B cell (primary cell): ENCODE results near the gene ADAD1. TPM values are rescaled to one million over a fixed set of nuclear protein-coding genes. Genes with fewer than 3 reads are reported as not detected.
"Not testable (repeated sequence)": the region's sequence is repeated elsewhere in the genome, so short reads cannot be mapped to it uniquely, and the experiment has no call there.

Experiments used
- ATAC-seq: fragments of 200-7000 bp; cut with Tn5 transposase; one replicate; pipeline ENCODE4 v1.10.0; 2021; ENCODE audit warnings: low read depth, mild to moderate bottlenecking, moderate number of reproducible peaks, moderate library complexity
- CTCF ChIA-PET: fragments of 350-600 bp; sonication (Branson Sonifier 250); formaldehyde crosslinking; loops from one replicate; lab custom pipeline; 2021; ENCODE audit warnings: antibody characterized with exemption, inconsistent platforms; lab: Charles Lee
- POLR2A ChIA-PET: fragments of 350-600 bp; sonication (Branson Sonifier 250); formaldehyde crosslinking; loops from one replicate; lab custom pipeline; 2021; ENCODE audit warnings: antibody characterized with exemption; lab: Charles Lee
- DNase-seq: peaks from one replicate; pipeline ENCODE4 v3.0.0; 2013
- H2AFZ ChIP-seq: 2 replicates; pipeline ENCODE4 v1.6.1; 2012; ENCODE audit warnings: mild to moderate bottlenecking, low read depth, low read length; ENCODE audit not compliant: insufficient read depth, poor library complexity, severe bottlenecking
- H3K27ac ChIP-seq, 2 donors: 1 replicate in 1 of 2; 2 replicates in 1 of 2; pipeline ENCODE4 v1.5.1; 2012 to 2013; ENCODE audit warnings: low read length in 2 of 2, mild to moderate bottlenecking in 2 of 2, moderate library complexity in 1 of 2
- H3K27me3 ChIP-seq, 4 experiments: fragments of 200-600 bp in 1 of 4; sonication (generic) in 1 of 4; replicated peaks in 1 of 4; 1 replicate in 2 of 4; 2 replicates in 2 of 4; pipeline versions ENCODE4 v1.6.1 to v1.7.0; 2013 to 2016; ENCODE audit warnings: low read length in 3 of 4, mild to moderate bottlenecking in 2 of 4, mixed read lengths in 1 of 4, moderate library complexity in 1 of 4; ENCODE audit not compliant: insufficient read depth in 4 of 4, control insufficient read depth in 3 of 4; ENCODE audit errors: control extremely low read depth in 1 of 4
- H3K36me3 ChIP-seq, 2 experiments: replicated peaks in 1 of 2; 1 replicate in 1 of 2; 2 replicates in 1 of 2; pipeline versions ENCODE4 v1.6.1 to v1.7.1; 2013; ENCODE audit warnings: low read length in 1 of 2; ENCODE audit not compliant: insufficient read depth in 2 of 2, control insufficient read depth in 1 of 2; ENCODE audit errors: control extremely low read depth in 1 of 2, extremely low read depth in 1 of 2
- H3K4me1 ChIP-seq, 2 donors: fragments of 200-600 bp in 1 of 2; sonication (generic) in 1 of 2; 1 replicate in 1 of 2; 2 replicates in 1 of 2; pipeline versions ENCODE4 v1.5.1 to v1.6.1; 2013 to 2017; ENCODE audit warnings: low read length in 2 of 2; ENCODE audit not compliant: control insufficient read depth in 2 of 2, insufficient read depth in 2 of 2
- H3K4me2 ChIP-seq: replicated peaks from 2 replicates; pipeline ENCODE3; 2012; ENCODE audit warnings: mild to moderate bottlenecking, low read depth, low read length; ENCODE audit not compliant: poor library complexity, severe bottlenecking
- H3K4me3 ChIP-seq, 5 experiments: fragments of 200-600 bp in 1 of 5; sonication (generic) in 1 of 5; 1 replicate in 3 of 5; 2 replicates in 2 of 5; pipeline versions ENCODE4 v1.5.1 to v1.7.0; 2011 to 2016; ENCODE audit warnings: low read length in 4 of 5, mild to moderate bottlenecking in 4 of 5, low read depth in 2 of 5, control low read depth in 1 of 5, moderate library complexity in 1 of 5; ENCODE audit not compliant: insufficient read depth in 1 of 5; ENCODE audit errors: control extremely low read depth in 1 of 5, extremely low read depth in 1 of 5
- H3K79me2 ChIP-seq: fragments of 200-600 bp; sonication (generic); one replicate; pipeline ENCODE4 v1.6.0; 2016; ENCODE audit warnings: low read length; ENCODE audit not compliant: control insufficient read depth, insufficient read depth
- H3K9ac ChIP-seq: fragments of 200-600 bp; sonication (generic); 2 replicates; pipeline ENCODE4 v1.6.1; 2017; ENCODE audit warnings: mild to moderate bottlenecking, low read length, moderate library complexity
- H3K9me3 ChIP-seq, 3 donors: one replicate each; pipeline versions ENCODE4 v1.6.1 to v1.7.1; 2013; ENCODE audit warnings: low read length in 2 of 3; ENCODE audit not compliant: control insufficient read depth in 2 of 3, insufficient read depth in 1 of 3; ENCODE audit errors: control extremely low read depth in 1 of 3
- H4K20me1 ChIP-seq: 2 replicates; pipeline ENCODE4 v1.6.0; 2012; ENCODE audit warnings: mild to moderate bottlenecking, low read length; ENCODE audit not compliant: insufficient read depth, control insufficient read depth, poor library complexity, severe bottlenecking
- H3K27ac Mint-ChIP-seq: one replicate; pipeline ENCODE4 v1.8.0; 2021; ENCODE audit warnings: mixed read lengths
- H3K27me3 Mint-ChIP-seq: one replicate; pipeline ENCODE4 v1.8.0; 2021; ENCODE audit warnings: mixed read lengths
- H3K4me1 Mint-ChIP-seq: one replicate; pipeline ENCODE4 v1.8.0; 2021; ENCODE audit warnings: mixed read lengths
- H3K4me3 Mint-ChIP-seq: one replicate; pipeline ENCODE4 v1.8.0; 2021; ENCODE audit warnings: mixed read lengths
- H3K9me3 Mint-ChIP-seq: one replicate; pipeline ENCODE4 v1.8.0; 2022; ENCODE audit warnings: mixed read lengths; ENCODE audit not compliant: insufficient read depth
- CTCF ChIP-seq: fragments of 200-600 bp; IDR thresholded peaks from one replicate; pipeline ENCODE4 v1.8.0; 2022; ENCODE audit warnings: antibody characterized with exemption, mild to moderate bottlenecking
- EZH2 ChIP-seq: IDR thresholded peaks from 2 replicates; pipeline ENCODE4 v1.6.1; 2012; ENCODE audit warnings: borderline replicate concordance, low read depth, mild to moderate bottlenecking, moderate library complexity, low read length; ENCODE audit not compliant: insufficient read depth, poor library complexity, severe bottlenecking
- WGBS: methylation state at CpG from one replicate; pipeline ENCODE4 v1.1.5; 2013; ENCODE audit warnings: missing lambda C conversion rate; ENCODE audit not compliant: insufficient coverage; 5-methylcytosine and 5-hydroxymethylcytosine counted together
- intact Hi-C: fragments of 100-400 bp; cut with micrococcal nuclease; formaldehyde crosslinking; loops from one replicate; pipeline ENCODE4 v1.10.0; 2022
- polyA plus RNA-seq: library from polyadenylated mRNA; depleted of rRNA; stranded (reverse); fragments of >200 nt; gene quantifications from 2 replicates; pipeline ENCODE4 v1.2.3, GENCODE V29; 2012
- total RNA-seq, 2 donors: library from RNA; stranded (reverse); fragments of 120-200 nt in 1 of 2; gene quantifications; 1 replicate in 1 of 2; 2 replicates in 1 of 2; pipeline versions ENCODE4 v1.2.3 to v1.2.4, GENCODE V29; 2013 to 2022

The ADAD1 gene
- total and polyA plus RNA-seq, 2 donors (not counting 1 experiment from before 2014, with no cell fraction given), result not detected

DNA sequence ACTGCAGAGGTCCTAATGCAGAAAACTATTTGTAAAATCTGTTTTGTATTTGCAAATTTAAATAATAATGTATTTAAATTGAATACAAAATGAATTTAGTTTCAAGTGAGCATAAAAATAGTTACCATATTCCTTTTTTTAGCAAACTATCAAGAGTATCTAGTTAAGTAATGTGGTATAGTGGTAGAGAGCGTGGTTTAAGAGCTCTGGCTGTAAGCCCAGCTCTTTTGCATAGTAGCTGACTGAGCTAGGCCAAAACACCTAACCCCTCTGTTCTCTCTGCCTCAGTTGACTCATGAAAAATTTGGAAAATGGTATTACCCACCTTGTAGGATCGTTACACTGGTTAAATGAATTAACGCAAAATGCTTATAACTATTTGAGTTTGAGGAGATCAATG lies 18.1 kb upstream of the ADAD1 start:
- TF ChIP-seq EZH2 (no peak), CTCF (no peak)
- DNase-seq (no peak), ATAC-seq (no peak)
- Histone ChIP-seq H3K79me2 (no peaks in the 10 kb centered on the region), H3K27me3 (no peaks in the 10 kb centered on the region), H3K4me1 (no peaks in the 10 kb centered on the region), H3K36me3 (peaks cover 30 to 34% of the 10 kb centered on the region in 2 experiments), H3K27ac (no peak overlapping the region), H3K4me2 (no peak overlapping the region), H3K9me3 (peaks cover 0 to 11% (median 0%) of the 10 kb centered on the region in 3 donors), H3K9ac (no peak overlapping the region), H2AFZ (no peak overlapping the region), H4K20me1 (no peaks in the 10 kb centered on the region), H3K4me3 (no peak overlapping the region)
- Mint-ChIP-seq H3K27me3 (no peaks in the 10 kb centered on the region), H3K4me3 (no peak overlapping the region), H3K4me1 (no peaks in the 10 kb centered on the region), H3K27ac (no peak overlapping the region), H3K9me3 (no peaks in the 10 kb centered on the region)
- intact Hi-C loops, result no loop called here
- ChIA-PET CTCF (interaction anchor here (1.0 kb wide), 1 partner anchor 8 kb away, joined by 3 read pairs; no protein-coding TSS in a partner anchor), POLR2A (no interaction called here)
- no CpG with 5 or more reads among the region's 3 CpGs for WGBS

GRCh38 chr4:122364700-122365404 lies 14.0 kb upstream of the ADAD1 start:
- no peaks in the 10 kb centered on the region for H3K27me3 Mint-ChIP-seq
- no peak overlapping the region for H3K4me2 ChIP-seq
- no peaks in the 10 kb centered on the region for H3K79me2 ChIP-seq
- H3K36me3 ChIP-seq, result peaks cover 13 to 17% of the 10 kb centered on the region in 2 experiments
- H3K27ac Mint-ChIP-seq, result no peak overlapping the region
- no peak overlapping the region for H3K27ac ChIP-seq
- no peak overlapping the region for H3K4me3 ChIP-seq
- peaks cover 0 to 11% (median 0%) of the 10 kb centered on the region in 3 donors for H3K9me3 ChIP-seq
- intact Hi-C loops, result no loop called here
- POLR2A ChIA-PET, result no interaction called here
- no peaks in the 10 kb centered on the region for H3K4me1 ChIP-seq
- no peaks in the 10 kb centered on the region for H3K27me3 ChIP-seq
- ATAC-seq (no peak), DNase-seq (no peak)
- CTCF ChIA-PET, result no interaction called here
- no peaks in the 10 kb centered on the region for H4K20me1 ChIP-seq
- no peak overlapping the region for H3K9ac ChIP-seq
- H3K9me3 Mint-ChIP-seq, result peaks cover 7% of the 10 kb centered on the region
- no peaks in the 10 kb centered on the region for H3K4me1 Mint-ChIP-seq
- TF ChIP-seq CTCF (no peak), EZH2 (no peak)
- H3K4me3 Mint-ChIP-seq, result no peak overlapping the region
- WGBS, result 95% methylated on average over 7 of the region's 18 CpGs
- H2AFZ ChIP-seq, result no peak overlapping the region

GRCh38 chr4:122368786-122369185 lies 10.0 kb upstream of the ADAD1 start:
- intact Hi-C loops, DNase-seq, ATAC-seq, H3K4me1 ChIP-seq, H3K9me3 Mint-ChIP-seq, H4K20me1 ChIP-seq, H3K4me1 Mint-ChIP-seq, H3K27ac ChIP-seq, CTCF ChIA-PET, H2AFZ ChIP-seq, H3K27ac Mint-ChIP-seq, H3K36me3 ChIP-seq, H3K4me3 ChIP-seq, H3K27me3 ChIP-seq, H3K27me3 Mint-ChIP-seq, H3K9ac ChIP-seq, H3K4me2 ChIP-seq, H3K79me2 ChIP-seq, POLR2A ChIA-PET, H3K4me3 Mint-ChIP-seq: not testable (repeated sequence)
- 100% methylated on average over 1 of the region's 3 CpGs for WGBS
- peaks cover 0 to 11% (median 0%) of the 10 kb centered on the region in 3 donors for H3K9me3 ChIP-seq
